ENCODE measurements around the gene ACP2. TPM values are rescaled to one million over a fixed set of nuclear protein-coding genes. Genes with fewer than 3 reads are reported as not detected.
A peak's percentile ranks its signal among the peaks of the same experiment; 100 is the strongest.

Gene ACP2
- total and polyA plus RNA-seq, 12 donors, result 39.8 to 127 (median 73.6) TPM

DNA sequence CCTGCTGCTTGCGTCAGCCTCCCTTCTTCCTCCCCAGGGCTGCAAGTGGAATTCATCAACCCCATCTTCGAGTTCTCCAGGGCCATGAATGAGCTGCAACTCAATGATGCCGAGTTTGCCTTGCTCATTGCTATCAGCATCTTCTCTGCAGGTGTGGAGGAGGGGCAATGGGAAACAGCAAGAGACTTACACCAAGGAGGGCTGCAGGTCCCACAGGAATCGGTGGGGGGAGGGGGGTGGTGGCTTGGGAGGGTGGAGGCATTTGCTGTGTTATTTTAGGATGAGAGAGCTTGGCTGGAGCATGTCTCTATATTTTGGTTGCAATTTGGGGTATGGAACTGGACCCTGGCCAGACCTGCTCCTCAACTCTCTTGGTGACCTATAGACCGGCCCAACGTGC lies 19.3 kb upstream of the ACP2 start:
- Histone ChIP-seq H3K4me1 (replicated peaks in 1 of 2) (peaks cover 5 to 47% of the 10 kb centered on the region in 2 donors), H3K9me3 (replicated peaks in 1 of 3) (no peaks in the 10 kb centered on the region), H3K4me3 (no peak overlapping the region), H3K27me3 (no peaks in the 10 kb centered on the region), H3K27ac (peak overlapping the region in 2 of 5 donors; percentile 97 to 98), H3K36me3 (replicated peaks in 1 of 2) (peaks cover 0 to 5% of the 10 kb centered on the region in 2 donors)
- no peak for TF ChIP-seq POLR2A (IDR thresholded peaks at IDR 0.05)
- TF ChIP-seq, protein P1, sequence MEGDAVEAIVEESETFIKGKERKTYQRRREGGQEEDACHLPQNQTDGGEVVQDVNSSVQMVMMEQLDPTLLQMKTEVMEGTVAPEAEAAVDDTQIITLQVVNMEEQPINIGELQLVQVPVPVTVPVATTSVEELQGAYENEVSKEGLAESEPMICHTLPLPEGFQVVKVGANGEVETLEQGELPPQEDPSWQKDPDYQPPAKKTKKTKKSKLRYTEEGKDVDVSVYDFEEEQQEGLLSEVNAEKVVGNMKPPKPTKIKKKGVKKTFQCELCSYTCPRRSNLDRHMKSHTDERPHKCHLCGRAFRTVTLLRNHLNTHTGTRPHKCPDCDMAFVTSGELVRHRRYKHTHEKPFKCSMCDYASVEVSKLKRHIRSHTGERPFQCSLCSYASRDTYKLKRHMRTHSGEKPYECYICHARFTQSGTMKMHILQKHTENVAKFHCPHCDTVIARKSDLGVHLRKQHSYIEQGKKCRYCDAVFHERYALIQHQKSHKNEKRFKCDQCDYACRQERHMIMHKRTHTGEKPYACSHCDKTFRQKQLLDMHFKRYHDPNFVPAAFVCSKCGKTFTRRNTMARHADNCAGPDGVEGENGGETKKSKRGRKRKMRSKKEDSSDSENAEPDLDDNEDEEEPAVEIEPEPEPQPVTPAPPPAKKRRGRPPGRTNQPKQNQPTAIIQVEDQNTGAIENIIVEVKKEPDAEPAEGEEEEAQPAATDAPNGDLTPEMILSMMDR (IDR thresholded peaks at IDR 0.05), result no peak
- DNase-seq, result no peak
- WGBS, 4 donors, result 70 to 75% (median 71%) methylated on average over 4 to 6 of the region's 6 CpGs
- intact Hi-C loops (cut with DNase I), result loop anchor here (5.0 to 10.0 kb wide), 3 partner anchors 83 to 91 kb away; partner anchors contain the start of genes ARFGAP2 (in 1 of the 2), MYBPC3 (in 1 of the 2) and PACSIN3 (in 1 of the 2)

DNA sequence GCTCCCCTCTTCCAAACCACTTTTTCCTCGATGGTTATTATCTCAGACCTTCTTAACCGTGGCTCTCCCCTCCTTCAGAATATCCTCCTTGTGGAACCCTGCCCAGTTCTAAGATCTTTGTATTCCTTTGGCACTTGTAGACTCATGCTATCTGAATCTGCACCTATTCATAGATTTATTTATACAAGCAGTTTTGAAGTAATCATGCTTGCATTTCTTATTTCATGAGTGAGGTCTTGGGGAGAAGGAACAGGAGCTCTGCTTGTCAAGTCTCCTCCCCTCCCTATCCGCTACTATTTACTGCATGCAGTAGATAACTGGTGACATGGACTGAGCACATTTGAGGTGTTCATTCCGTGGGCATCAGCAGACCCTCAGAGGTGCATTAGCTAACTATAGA lies 15.9 kb upstream of the ACP2 start:
- intact Hi-C loops (cut with DNase I), result loop anchor here (5.0 to 10.0 kb wide), 3 partner anchors 77 to 90 kb away; partner anchors contain the start of genes PACSIN3 (in 2 of the 2) and MYBPC3 (in 1 of the 2)
- Histone ChIP-seq H3K4me1 (replicated peaks in 1 of 2) (peaks cover 6 to 33% of the 10 kb centered on the region in 2 donors), H3K36me3 (replicated peaks in 1 of 2) (peaks cover 0 to 8% of the 10 kb centered on the region in 2 donors), H3K27me3 (no peaks in the 10 kb centered on the region), H3K27ac (peak overlapping the region in 2 of 5 donors; percentile 26 to 53), H3K4me3 (no peak overlapping the region), H3K9me3 (replicated peaks in 1 of 3) (no peaks in the 10 kb centered on the region)
- no peak for DNase-seq
- 81 to 88% (median 84%) methylated on average over 4 of the region's 4 CpGs for whole genome bisulfite sequencing, 4 donors
- TF ChIP-seq, protein P1 (IDR thresholded peaks at IDR 0.05), result no peak
- TF ChIP-seq POLR2A (IDR thresholded peaks at IDR 0.05), result no peak

DNA sequence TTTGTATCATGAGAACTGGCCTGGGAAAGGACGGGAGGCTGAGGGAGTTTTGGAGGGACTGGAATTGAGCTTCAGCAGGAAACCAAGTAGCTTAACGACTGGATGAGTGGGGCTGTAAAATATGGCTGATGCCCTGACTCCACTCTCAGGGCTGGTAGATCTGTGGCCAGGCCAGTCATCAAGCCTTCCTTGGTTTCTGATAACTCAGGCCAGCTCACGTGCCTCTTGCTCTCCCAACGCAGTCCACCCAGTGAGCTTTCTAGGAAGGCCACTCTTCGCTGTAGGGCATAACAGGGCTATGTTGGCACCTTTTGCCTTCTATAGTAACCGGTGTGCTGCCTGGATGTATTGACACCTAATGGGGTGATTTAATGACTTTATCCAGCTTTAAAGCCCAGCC lies 15.5 kb upstream of the ACP2 start:
- no peak for DNase-seq
- peaks cover 0 to 8% of the 10 kb centered on the region in 2 donors for H3K36me3 ChIP-seq (replicated peaks in 1 of 2)
- no peak overlapping the region for H3K4me3 ChIP-seq
- TF ChIP-seq, protein P1 (IDR thresholded peaks at IDR 0.05), result no peak
- no peak for TF ChIP-seq POLR2A (IDR thresholded peaks at IDR 0.05)
- WGBS, 4 donors, result 92 to 98% (median 94%) methylated on average over 6 of the region's 6 CpGs
- H3K27me3 ChIP-seq, result no peaks in the 10 kb centered on the region
- intact Hi-C loops (cut with DNase I), result loop anchor here (5.0 to 10.0 kb wide), 3 partner anchors 77 to 91 kb away; partner anchors contain the start of genes PACSIN3 (in 2 of the 2) and MYBPC3 (in 1 of the 2)
- H3K4me1 ChIP-seq (replicated peaks in 1 of 2), result peaks cover 8 to 35% of the 10 kb centered on the region in 2 donors
- no peak overlapping the region for H3K27ac ChIP-seq
- no peaks in the 10 kb centered on the region for H3K9me3 ChIP-seq (replicated peaks in 1 of 3)

DNA sequence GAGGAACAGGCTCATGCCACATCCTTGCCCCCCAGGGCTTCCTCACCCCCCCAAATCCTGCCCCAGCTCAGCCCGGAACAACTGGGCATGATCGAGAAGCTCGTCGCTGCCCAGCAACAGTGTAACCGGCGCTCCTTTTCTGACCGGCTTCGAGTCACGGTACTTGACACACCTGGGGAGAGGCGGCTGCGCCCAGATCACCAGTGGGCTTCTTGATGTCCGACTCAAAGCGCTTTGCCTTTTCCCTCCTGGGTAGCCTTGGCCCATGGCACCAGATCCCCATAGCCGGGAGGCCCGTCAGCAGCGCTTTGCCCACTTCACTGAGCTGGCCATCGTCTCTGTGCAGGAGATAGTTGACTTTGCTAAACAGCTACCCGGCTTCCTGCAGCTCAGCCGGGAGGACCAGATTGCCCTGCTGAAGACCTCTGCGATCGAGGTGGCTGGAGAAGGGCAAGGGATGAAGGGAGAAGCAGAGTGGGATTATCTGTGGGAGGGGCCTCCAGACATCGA lies 12.7 kb upstream of the ACP2 start:
- no peaks in the 10 kb centered on the region for H3K9me3 ChIP-seq (replicated peaks in 1 of 3)
- H3K27ac ChIP-seq, result no peak overlapping the region
- H3K36me3 ChIP-seq (replicated peaks in 1 of 2), result peaks cover 0 to 8% of the 10 kb centered on the region in 2 donors
- 84 to 90% (median 88%) methylated on average over 20 to 22 of the region's 22 CpGs for WGBS, 4 donors
- no peak overlapping the region for H3K4me3 ChIP-seq
- peaks cover 28 to 48% of the 10 kb centered on the region in 2 donors for H3K4me1 ChIP-seq (replicated peaks in 1 of 2)
- TF ChIP-seq, protein P1 (IDR thresholded peaks at IDR 0.05), result no peak
- TF ChIP-seq POLR2A (IDR thresholded peaks at IDR 0.05), result no peak
- intact Hi-C loops (cut with DNase I), result loop anchor here (5.0 to 10.0 kb wide), 3 partner anchors 74 to 93 kb away; partner anchors contain the start of genes PACSIN3 (in 2 of the 2) and MYBPC3 (in 1 of the 2)
- no peak for DNase-seq
- no peaks in the 10 kb centered on the region for H3K27me3 ChIP-seq

All from adrenal gland (tissue), 12 donors.